PC-9 (cell line): ENCODE measurements around the gene CTNNA3.

Source experiments
- EZH2 ChIP-seq: fragments of 200-600 bp; sonication (generic); IDR thresholded peaks from 2 replicates; pipeline ENCODE4 v1.8.0; 2017; ENCODE audit warnings: antibody characterized with exemption, low read depth
- TF ChIP-seq, protein P1 (sequence below): fragments of 200-600 bp; sonication (generic); conservative IDR thresholded peaks from 2 replicates; pipeline ENCODE4 v1.6.1; 2017; ENCODE audit warnings: mixed run types, antibody characterized with exemption, mild to moderate bottlenecking, moderate library complexity

DNA sequence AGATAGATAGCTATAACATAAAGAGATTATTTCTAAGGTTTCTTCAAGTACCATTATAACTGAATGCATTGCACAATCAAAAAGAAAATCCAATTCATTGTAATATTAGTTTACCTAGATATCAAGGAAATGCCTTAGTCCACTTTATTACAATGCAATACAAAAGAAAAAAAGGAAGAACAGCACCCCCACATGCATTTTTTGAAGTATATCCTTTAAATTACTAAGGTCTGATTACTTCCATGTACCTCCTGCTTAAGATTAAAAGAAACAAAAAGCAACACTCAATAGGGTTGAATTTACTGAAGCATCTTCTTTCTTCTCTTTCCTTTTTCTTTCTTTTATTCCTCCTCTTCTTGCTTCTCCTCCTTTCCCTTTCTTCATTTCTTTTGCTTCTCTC lies 1743.9 kb downstream of the CTNNA3 start:
- TF ChIP-seq, protein P1, sequence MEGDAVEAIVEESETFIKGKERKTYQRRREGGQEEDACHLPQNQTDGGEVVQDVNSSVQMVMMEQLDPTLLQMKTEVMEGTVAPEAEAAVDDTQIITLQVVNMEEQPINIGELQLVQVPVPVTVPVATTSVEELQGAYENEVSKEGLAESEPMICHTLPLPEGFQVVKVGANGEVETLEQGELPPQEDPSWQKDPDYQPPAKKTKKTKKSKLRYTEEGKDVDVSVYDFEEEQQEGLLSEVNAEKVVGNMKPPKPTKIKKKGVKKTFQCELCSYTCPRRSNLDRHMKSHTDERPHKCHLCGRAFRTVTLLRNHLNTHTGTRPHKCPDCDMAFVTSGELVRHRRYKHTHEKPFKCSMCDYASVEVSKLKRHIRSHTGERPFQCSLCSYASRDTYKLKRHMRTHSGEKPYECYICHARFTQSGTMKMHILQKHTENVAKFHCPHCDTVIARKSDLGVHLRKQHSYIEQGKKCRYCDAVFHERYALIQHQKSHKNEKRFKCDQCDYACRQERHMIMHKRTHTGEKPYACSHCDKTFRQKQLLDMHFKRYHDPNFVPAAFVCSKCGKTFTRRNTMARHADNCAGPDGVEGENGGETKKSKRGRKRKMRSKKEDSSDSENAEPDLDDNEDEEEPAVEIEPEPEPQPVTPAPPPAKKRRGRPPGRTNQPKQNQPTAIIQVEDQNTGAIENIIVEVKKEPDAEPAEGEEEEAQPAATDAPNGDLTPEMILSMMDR: no peak
- TF ChIP-seq EZH2: no peak
